SKM-1 (cell line): ENCODE measurements around the gene NEU4.
"Not testable (repeated sequence)": the region's sequence is repeated elsewhere in the genome, so short reads cannot be mapped to it uniquely, and the experiment has no call there.

Experiments
- DNase-seq: peaks from one replicate; lab custom pipeline; 2025; ENCODE audit not compliant: unreplicated experiment; lab: John Stamatoyannopoulos, UW

NEU4 gene, protein sequence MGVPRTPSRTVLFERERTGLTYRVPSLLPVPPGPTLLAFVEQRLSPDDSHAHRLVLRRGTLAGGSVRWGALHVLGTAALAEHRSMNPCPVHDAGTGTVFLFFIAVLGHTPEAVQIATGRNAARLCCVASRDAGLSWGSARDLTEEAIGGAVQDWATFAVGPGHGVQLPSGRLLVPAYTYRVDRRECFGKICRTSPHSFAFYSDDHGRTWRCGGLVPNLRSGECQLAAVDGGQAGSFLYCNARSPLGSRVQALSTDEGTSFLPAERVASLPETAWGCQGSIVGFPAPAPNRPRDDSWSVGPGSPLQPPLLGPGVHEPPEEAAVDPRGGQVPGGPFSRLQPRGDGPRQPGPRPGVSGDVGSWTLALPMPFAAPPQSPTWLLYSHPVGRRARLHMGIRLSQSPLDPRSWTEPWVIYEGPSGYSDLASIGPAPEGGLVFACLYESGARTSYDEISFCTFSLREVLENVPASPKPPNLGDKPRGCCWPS

DNA sequence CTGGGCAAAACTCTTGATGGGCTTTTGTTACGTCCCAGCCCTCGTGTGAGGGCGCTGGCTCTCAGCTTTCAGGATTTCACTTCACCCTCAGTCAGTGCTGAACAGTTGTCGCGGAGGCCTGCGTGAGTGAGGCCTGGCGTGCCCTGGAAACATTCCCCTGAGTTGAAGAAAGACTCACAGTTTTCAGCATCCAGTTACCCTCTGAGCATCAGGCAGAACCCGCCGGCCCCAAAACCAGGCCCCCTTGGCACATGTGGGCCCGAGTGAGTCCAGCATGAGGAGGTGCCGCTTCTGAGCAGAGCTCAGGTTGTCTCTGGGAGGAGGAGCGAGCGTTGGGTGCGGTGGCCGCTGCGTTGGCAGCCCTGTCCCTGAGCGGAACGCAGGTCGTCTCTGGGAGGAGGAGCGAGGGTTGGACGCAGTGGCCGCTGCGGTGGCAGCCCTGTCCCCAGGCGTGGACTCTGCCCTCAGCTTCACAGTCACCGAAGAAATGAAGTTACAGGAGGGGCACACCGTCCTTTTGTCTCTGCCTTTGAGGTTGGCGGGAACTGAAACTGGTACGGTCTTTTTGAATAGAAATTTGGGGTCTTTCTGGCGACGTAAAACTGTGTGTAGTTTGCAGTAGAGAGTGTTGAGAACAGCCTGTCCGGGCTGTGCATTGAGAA lies at the start of gene NEU4:
Gene NEU4, plus strand, starts transcription at position 473 of the 662 bp plus-strand sequence. CDS start 5,292 bp downstream, outside the sequence.
- DNase-seq = no peak

DNA sequence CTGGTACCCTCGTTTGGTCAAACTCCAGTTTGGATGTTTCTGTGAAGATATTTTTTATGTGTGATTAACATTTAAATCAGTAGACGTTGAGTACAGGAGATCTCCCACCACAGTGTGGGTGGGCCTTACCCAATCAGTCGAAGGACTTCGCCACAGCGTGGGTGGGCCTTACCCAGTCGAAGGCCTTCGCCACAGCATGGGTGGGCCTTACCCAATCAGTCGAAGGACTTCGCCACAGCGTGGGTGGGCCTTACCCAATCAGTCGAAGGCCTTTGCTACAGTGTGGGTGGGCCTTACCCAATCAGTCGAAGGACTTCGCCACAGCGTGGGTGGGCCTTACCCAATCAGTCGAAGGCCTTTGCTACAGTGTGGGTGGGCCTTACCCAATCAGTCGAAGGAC lies 49.1 kb upstream of the NEU4 start:
- not testable (repeated sequence) for DNase-seq

GRCh38 chr2:241760301-241760771 lies 48.7 kb upstream of the NEU4 start:
- no peak for DNase-seq

- DNase-seq = no peak
Measured at GRCh38 chr2:241762321-241762932, 46.6 kb upstream of the NEU4 start.

DNA sequence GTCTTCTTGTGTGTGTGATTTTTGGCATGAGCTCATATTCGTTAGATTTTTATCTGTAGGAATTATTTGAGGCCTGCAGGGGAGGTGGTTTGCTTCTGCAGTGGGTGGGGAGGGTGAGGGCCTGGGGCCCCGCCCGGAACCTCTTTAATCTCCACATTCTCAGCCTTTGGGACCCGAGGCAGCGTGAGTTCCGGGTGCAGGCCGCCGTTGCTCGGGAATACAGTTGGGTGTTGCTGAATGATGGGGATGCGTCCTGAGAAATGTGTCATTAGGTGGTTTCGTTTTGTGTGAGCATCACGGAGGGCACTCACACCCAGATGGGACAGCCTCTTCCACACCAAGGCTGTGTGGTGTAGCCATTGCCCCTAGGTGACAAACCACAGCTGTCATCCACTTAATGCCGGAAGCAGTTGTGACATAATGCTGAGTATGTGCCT lies 46.0 kb upstream of the NEU4 start:
- no peak for DNase-seq

DNA sequence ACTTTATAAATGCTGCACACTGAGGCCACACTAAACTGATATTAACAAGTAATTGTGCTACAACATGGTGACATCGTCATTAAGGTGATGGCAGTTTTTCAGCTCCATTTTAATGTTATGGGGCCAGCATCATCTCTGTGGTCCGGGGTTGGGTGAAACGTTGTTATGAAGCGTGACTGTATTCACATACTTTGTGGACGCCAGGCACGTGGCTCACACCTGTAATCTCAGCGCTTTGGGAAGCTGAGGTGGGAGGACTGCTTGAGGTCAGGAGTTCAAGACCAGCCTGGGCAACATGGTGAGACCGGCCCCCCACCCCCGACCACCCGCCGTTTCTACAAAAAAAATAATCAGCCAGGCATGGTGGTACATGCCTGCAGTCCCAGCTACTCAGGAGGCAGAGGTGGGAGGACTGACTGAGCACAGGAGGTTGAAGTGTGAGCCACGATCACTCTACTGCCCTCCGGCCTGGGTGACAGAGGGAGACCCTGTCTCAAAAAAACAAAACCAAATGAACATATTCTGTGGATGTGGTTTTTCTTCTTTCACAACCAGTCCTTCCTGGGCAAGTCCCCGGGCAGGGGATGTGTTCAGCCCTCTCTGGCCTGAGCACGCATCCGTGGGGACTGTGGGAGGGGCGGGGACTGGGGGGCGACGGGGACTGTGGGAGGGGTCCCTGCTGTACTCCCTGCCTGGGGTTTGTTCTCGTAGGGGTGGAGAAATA lies 45.3 kb upstream of the NEU4 start:
- no peak for DNase-seq

DNA sequence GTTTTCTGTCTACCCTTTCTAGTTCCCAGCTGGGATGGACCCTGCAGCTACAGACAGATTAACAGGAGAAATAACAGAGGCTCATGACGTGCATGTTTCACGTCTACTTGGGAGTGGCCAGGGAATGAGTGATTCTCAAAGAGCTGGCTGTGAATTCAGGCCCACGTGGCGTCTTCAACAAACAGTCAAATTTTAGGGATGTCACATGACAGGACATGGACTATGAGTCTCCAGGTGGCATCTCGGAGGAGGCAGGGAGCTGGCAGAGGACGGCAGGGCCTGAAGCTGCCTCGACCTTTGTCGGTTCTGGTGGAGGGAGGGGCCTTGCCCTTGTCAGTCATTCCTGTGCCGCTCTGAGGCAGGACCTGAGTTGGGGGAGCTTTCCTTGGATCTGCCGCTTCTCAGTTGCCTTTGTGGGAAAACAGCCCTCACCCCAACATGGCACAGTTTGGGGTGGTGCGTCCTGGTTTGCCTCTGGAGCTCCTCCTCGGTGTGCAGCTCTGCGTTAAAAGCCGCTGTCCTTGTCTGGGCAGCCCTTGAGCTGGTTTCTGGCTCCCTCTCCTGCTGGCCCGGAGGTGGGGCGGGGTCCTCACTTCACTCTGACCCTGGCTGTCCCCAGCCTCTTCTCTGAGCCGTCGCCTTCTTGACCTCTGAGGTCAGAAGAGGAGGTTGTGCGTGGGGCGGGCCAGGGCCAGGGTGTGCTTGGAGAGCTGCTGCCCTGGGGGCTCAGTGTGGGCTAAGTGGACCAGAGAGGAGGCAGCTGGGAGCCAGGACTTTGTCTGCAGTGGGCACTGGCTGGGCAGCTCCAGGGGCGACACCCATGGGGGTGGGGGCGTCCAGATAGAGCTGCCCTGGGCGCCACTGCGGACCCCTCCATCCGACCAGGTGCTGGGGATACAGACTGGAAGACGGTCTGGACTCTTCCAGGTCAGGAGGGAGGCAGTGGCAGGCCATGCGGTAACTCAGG lies 44.4 kb upstream of the NEU4 start:
- DNase-seq = no peak

- no peak for DNase-seq
Measured at GRCh38 chr2:241767464-241768250, 41.3 kb upstream of the NEU4 start.

- no peak for DNase-seq
Measured at GRCh38 chr2:241768251-241768711, 40.7 kb upstream of the NEU4 start.

DNA sequence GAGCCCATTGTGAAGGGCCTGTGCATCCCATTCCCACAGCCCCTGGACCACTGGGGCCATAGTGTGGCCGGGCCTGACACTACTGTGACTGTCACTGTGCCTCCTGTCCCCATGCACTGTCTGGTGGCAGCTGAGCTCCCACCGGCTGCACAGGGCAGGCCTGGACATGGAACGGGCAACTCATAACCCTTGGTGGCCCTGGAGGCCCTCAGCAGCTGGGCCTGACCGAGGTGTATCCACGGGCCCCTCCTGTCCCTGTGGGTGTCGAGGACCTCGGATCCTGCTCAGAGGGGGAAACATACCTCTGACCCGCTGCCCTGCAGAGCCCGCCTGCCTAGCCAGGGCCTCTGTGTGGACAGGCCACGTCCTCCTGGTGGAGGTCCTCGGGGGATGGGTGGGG lies 40.1 kb upstream of the NEU4 start:
- no peak for DNase-seq

GRCh38 chr2:241769819-241770184 lies 39.2 kb upstream of the NEU4 start:
- DNase-seq = no peak

DNA sequence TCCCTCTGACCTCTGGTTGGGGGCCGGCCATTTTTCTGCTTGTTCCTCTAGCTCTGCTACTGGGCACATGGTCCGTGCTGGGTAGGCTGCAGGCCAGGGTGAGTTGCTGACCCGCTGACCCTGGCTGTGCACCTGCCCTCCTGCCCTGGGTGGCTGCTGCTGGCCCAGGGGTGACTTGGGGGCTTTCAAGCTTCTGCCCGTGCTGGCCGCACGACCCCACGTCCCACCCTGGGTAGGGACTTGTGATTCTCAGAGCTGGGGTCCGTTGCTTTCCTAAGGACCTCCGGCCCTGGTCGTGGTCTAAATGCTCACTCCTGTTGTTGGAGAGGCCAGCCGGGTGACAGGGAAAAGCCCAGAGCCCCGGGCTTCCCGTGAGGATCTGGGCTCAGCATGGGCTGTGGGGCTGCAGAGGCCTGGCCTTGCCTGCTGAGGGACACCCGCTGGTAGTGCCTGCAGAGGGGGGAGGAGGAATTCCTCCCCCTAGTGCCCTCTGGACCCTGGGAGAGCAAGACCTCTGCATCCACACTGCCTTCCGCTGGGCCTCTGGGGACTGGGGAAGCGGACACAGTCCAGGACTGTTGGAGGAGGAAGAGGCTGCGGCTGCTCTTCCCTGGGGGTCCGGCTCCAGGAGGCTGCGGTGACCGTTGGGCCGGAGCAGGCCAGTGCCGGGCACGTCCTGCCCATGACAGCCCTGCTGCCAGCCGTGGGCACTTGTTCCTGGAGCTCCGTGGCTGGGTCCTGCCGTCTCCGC lies 38.6 kb upstream of the NEU4 start:
- no peak for DNase-seq

- DNase-seq = no peak
Measured at GRCh38 chr2:241770936-241771285, 38.1 kb upstream of the NEU4 start.

DNA sequence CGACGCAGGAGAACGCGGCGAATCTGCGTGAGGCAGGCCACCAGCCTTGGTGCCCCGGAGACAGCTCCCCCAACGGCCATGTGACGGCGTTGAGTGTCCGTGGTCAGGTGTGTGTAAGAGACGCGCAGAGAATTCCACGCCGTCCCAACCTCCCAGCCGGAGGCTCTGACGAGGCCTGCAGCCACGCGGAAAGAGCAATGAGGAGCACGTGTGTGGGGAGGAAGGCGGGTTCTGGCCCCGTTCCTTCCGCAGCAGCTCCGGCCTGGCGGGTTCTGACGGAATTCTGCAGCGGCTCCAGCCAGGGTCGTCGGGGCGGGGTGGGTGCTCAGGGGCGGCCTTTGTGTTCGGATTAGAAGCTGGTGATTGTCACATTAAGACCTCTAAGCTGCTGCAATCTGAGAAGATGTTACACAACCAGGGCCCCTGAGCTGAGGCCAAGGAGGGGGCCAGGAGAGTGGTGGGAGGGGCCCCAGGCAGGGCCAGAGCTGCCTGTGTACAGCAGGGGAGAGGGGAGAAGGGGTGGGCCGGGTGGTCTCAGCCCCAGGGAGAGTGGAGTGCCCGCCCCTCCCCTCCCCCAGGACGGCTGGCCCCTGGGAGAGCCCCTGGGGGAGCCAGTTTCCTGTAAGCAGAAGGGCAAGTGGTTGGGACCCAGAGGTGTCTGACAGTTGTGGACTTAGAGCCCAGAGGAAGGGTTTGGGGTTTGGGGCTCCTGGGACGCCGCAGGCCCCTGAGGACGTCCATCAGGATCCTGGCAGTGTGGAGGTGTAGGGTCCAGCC lies 37.5 kb upstream of the NEU4 start:
- DNase-seq = no peak

- DNase-seq = no peak
Measured at GRCh38 chr2:241772063-241772499, 36.9 kb upstream of the NEU4 start.

DNA sequence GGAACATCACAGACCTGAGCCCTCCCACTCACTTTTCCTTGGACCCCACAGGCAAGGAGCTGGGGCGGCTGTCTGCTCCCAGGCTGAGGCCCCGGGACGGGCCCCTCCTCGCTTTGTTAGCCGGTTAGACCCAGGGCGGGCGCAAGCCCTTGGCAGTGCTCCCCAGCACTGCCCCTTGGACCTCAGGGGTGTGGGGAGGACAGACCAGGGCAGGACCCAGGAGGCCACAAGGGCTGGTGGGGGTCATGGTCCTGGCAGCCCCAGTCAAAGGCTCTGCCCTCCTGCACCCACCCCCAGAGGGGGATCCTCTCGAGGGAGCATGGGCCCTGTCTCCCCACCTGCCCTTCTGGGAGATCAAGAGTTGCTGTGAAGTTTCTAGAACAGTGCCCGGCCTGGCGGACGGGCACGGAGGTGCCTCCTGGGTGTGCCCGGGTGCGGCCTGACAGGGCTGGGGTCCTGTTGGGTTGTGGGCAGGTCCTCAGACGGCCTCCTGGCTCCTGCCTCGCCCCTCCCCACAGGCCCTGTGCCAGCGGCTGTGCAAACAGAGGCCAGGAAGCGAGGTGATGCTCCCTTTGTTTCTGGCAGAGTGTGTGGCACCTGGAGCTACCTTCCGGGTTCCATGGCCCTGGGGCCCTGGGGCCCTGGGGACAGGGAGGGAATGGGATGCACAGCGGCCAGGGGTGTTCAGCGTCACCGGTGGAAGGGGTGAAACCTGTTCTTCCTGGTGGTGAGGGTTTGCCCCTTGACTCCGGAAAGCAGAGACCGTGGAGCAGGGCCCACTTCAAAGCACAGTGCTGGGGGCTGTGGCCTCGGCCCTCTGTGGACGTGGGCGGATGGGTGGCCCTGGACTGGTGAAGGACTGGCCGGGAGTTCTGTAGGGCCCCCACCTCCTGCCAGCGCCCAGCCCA lies 35.2 kb upstream of the NEU4 start:
- no peak for DNase-seq
